GM10266 (cell line): ENCODE results near the gene CD74.

Source experiments
- DNase-seq: peaks from one replicate; pipeline ENCODE4 v3.0.0; 2012; ENCODE audit errors: extremely low spot score
- CTCF ChIP-seq: IDR thresholded peaks from 2 replicates; pipeline ENCODE4 v1.5.1; 2012; ENCODE audit warnings: mild to moderate bottlenecking, low read depth; ENCODE audit not compliant: control insufficient read depth, insufficient read depth; ENCODE audit errors: missing control alignments

CD74 gene

GRCh38 chr5:150376799-150377771, 35.6 kb downstream of the CD74 start:
- DNase-seq = no peak
- no peak for TF ChIP-seq CTCF

GRCh38 chr5:150374651-150375050, 38.1 kb downstream of the CD74 start:
- no peak for TF ChIP-seq CTCF
- no peak for DNase-seq

- no peak for TF ChIP-seq CTCF
- no peak for DNase-seq
These were observed 40.1 kb downstream of the CD74 start for GRCh38 chr5:150372639-150373038.

- DNase-seq = no peak
- TF ChIP-seq CTCF = no peak
These were observed 44.2 kb downstream of the CD74 start for GRCh38 chr5:150368526-150368925.

- DNase-seq = no peak
- TF ChIP-seq CTCF = no peak
These were observed 48.7 kb downstream of the CD74 start for GRCh38 chr5:150364004-150364403.

- DNase-seq = no peak
- no peak for TF ChIP-seq CTCF
These were observed 49.5 kb downstream of the CD74 start for GRCh38 chr5:150363185-150363584.

GRCh38 chr5:150361301-150361700, 51.4 kb downstream of the CD74 start:
- no peak for TF ChIP-seq CTCF
- no peak for DNase-seq
